Measurements from ENCODE around the gene GAPT. TPM values are rescaled to one million over a fixed set of nuclear protein-coding genes. Genes with fewer than 3 reads are reported as not detected.
"Not testable (repeated sequence)": the region's sequence is repeated elsewhere in the genome, so short reads cannot be mapped to it uniquely, and the experiment has no call there.

Gene GAPT
- total and polyA plus RNA-seq, 7 donors: 0.03 to 0.53 (median 0.38) TPM; not detected in 2

DNA sequence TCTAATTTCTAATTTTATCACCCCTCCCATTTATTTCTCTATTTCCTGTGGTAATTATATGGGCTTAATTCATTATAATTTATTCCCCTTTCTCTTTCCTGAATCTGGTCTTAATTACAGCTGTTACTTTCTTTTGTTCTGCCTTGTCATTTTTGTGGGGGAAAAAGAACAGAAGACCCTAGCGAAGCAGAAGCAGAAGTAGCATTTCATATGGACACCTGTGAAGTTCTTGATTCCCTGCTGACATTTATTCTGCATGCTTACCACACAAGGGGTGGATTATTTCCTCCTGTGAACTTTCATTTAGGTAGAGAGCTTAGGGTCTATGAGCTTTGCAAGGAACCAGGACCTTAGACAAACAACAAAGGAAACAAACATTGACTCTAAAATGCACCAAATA lies 33.3 kb downstream of the GAPT start:
- no peaks in the 10 kb centered on the region for H3K4me1 ChIP-seq
- no peak overlapping the region for H3K4me3 ChIP-seq
- no peaks in the 10 kb centered on the region for H3K36me3 ChIP-seq (ENCODE audit: insufficient read depth in 1 of 2, low read depth in 1 of 2)
- ATAC-seq: no peak
- WGBS, 3 donors: 60 to 65% (median 63%) methylated on average over 1 of the region's 1 CpG
- H3K27ac ChIP-seq: no peak overlapping the region
- intact Hi-C loops (cut with DNase I): no loop called here
- TF ChIP-seq, protein P1, sequence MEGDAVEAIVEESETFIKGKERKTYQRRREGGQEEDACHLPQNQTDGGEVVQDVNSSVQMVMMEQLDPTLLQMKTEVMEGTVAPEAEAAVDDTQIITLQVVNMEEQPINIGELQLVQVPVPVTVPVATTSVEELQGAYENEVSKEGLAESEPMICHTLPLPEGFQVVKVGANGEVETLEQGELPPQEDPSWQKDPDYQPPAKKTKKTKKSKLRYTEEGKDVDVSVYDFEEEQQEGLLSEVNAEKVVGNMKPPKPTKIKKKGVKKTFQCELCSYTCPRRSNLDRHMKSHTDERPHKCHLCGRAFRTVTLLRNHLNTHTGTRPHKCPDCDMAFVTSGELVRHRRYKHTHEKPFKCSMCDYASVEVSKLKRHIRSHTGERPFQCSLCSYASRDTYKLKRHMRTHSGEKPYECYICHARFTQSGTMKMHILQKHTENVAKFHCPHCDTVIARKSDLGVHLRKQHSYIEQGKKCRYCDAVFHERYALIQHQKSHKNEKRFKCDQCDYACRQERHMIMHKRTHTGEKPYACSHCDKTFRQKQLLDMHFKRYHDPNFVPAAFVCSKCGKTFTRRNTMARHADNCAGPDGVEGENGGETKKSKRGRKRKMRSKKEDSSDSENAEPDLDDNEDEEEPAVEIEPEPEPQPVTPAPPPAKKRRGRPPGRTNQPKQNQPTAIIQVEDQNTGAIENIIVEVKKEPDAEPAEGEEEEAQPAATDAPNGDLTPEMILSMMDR (IDR thresholded peaks at IDR 0.05): no peak
- no peaks in the 10 kb centered on the region for H3K9me3 ChIP-seq
- no peak for DNase-seq
- no peaks in the 10 kb centered on the region for H3K27me3 ChIP-seq (ENCODE audit: insufficient read depth in 3 of 3, low read length in 2 of 3)

DNA sequence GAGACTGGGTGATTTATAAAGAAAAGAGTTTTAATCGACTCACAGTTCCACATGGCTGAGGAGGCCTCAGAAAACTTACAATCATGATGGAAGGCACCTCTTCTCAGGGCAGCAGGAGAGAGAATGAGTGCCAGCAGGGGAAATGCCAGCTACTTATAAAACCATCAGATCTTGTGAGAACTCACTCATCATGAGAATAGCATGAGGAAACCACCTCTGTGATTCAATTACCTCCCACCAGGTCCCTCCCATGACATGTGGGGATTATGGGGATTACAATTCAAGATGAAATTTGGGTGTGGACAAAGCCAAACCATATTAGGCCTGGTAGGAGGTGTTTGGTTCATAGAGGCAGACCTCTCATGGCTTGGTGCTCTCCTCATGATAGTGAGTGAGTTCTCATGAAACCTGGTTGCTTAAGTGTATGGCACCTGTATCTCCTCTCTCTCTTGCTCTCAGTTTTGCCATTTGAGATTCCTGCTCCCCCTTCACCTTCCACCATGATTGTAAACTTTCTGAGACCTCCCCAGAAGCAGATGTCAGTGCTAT lies 39.8 kb downstream of the GAPT start:
- ATAC-seq (no peak), DNase-seq (no peak)
- Histone ChIP-seq H3K27me3 (ENCODE audit: insufficient read depth in 3 of 3, low read length in 2 of 3) (no peaks in the 10 kb centered on the region), H3K36me3 (ENCODE audit: insufficient read depth in 1 of 2, low read depth in 1 of 2) (no peaks in the 10 kb centered on the region), H3K9me3 (no peaks in the 10 kb centered on the region), H3K4me1 (no peaks in the 10 kb centered on the region), H3K4me3 (no peak overlapping the region), H3K27ac (no peak overlapping the region)
- 87 to 91% (median 88%) methylated on average over 1 of the region's 1 CpG for WGBS, 3 donors
- TF ChIP-seq, protein P1 (IDR thresholded peaks at IDR 0.05): no peak
- intact Hi-C loops (cut with DNase I): no loop called here

DNA sequence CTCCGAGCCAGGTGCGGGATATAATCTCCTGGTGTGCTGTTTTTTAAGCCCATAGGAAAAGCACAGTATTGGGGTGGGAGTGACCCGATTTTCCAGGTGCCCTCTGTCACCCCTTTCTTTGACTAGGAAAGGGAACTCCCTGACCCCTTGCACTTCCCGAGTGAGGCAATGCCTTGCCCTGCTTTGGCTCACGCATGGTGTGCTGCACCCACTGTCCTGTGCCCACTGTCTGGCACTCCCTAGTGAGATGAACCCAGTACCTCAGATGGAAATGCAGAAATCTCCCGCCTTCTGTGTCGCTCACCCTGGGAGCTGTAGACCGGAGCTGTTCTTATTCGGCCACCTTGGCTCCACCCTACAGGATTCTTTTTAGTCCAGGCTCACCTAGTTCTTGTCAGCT lies 50.7 kb downstream of the GAPT start:
- intact Hi-C loops (cut with DNase I); H3K36me3 ChIP-seq (ENCODE audit: insufficient read depth in 1 of 2, low read depth in 1 of 2); ATAC-seq; H3K9me3 ChIP-seq; H3K4me1 ChIP-seq; H3K27ac ChIP-seq; H3K27me3 ChIP-seq (ENCODE audit: insufficient read depth in 3 of 3, low read length in 2 of 3); DNase-seq; H3K4me3 ChIP-seq: not testable (repeated sequence)
- 87 to 95% (median 93%) methylated on average over 9 of the region's 9 CpGs for WGBS, 3 donors

DNA sequence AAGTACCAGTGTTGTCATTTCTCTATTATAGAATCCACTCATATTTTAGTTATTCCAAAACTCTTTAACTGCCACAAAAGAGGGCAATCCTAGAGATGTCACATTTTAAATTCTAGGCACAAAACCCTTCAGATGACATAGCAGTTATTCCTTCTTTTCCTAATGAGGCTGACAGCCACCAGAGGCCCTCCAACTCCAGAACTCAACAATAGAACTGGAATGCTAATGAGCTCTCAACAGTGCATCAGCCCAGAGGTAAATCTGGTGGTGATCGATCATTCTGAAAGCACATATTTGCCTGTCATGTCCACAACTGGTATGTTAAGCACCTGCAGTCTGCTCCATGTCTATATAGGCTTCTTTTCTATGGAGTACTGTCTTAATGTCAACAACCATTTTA lies 51.5 kb downstream of the GAPT start:
- 90 to 95% (median 92%) methylated on average over 1 of the region's 1 CpG for WGBS, 3 donors
- TF ChIP-seq, protein P1 (IDR thresholded peaks at IDR 0.05): no peak
- Histone ChIP-seq H3K4me1 (no peaks in the 10 kb centered on the region), H3K27me3 (ENCODE audit: insufficient read depth in 3 of 3, low read length in 2 of 3) (no peaks in the 10 kb centered on the region), H3K9me3 (no peaks in the 10 kb centered on the region), H3K27ac (no peak overlapping the region), H3K4me3 (no peak overlapping the region), H3K36me3 (ENCODE audit: insufficient read depth in 1 of 2, low read depth in 1 of 2) (no peaks in the 10 kb centered on the region)
- intact Hi-C loops (cut with DNase I): no loop called here
- no peak for ATAC-seq
- DNase-seq: no peak

DNA sequence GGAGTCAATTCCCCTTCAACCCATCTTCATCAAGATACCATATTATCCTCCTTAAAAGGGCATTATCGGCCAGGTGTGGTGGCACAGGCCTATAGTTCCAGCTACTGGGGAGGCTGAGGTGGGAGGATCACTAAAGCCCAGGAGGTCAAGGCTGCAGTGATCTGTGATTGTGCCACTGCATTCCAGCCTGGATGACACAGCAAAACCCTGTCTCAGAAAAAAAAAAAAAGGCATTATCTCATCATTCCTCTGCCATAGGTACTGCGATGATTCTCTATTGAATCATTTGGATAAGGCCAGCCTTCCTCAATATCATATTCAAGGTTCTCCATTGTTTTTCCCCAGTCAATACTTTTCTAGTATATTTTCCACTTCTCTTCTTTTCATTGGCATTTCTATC lies 52.5 kb downstream of the GAPT start:
- no peak for DNase-seq
- no peak overlapping the region for H3K4me3 ChIP-seq
- ATAC-seq: no peak
- no peaks in the 10 kb centered on the region for H3K9me3 ChIP-seq
- 87 to 89% (median 89%) methylated on average over 2 of the region's 2 CpGs for WGBS, 3 donors
- H3K27ac ChIP-seq: no peak overlapping the region
- no peaks in the 10 kb centered on the region for H3K4me1 ChIP-seq
- intact Hi-C loops (cut with DNase I): no loop called here
- no peaks in the 10 kb centered on the region for H3K27me3 ChIP-seq (ENCODE audit: insufficient read depth in 3 of 3, low read length in 2 of 3)
- H3K36me3 ChIP-seq (ENCODE audit: insufficient read depth in 1 of 2, low read depth in 1 of 2): no peaks in the 10 kb centered on the region
- TF ChIP-seq, protein P1 (IDR thresholded peaks at IDR 0.05): no peak

Data from psoas muscle (tissue), 8 donors.